ENCODE measurements around the gene VSIR.

VSIR gene

GRCh38 chr10:71769279-71769823, 4.0 kb downstream of the VSIR start:
- Histone ChIP-seq H3K4me1 (peaks cover 2% of the 10 kb centered on the region), H3K4me3 (no peak overlapping the region), H3K36me3 (replicated peaks) (no peaks in the 10 kb centered on the region), H3K9me3 (no peaks in the 10 kb centered on the region), H3K27me3 (ENCODE audit: low read depth) (no peaks in the 10 kb centered on the region)
- DNase-seq (ENCODE audit: low spot score in 2 of 2) = no peak
- in situ Hi-C loops (cut with MboI; ENCODE audit: low sequenced_read_pairs) = no loop called here

GRCh38 chr10:71767420-71768035, 5.8 kb downstream of the VSIR start:
- Histone ChIP-seq H3K27me3 (ENCODE audit: low read depth) (no peaks in the 10 kb centered on the region), H3K9me3 (no peaks in the 10 kb centered on the region), H3K4me1 (no peaks in the 10 kb centered on the region), H3K36me3 (replicated peaks) (no peaks in the 10 kb centered on the region), H3K4me3 (no peak overlapping the region)
- no peak for DNase-seq (ENCODE audit: low spot score in 2 of 2)
- in situ Hi-C loops (cut with MboI; ENCODE audit: low sequenced_read_pairs) = no loop called here

GRCh38 chr10:71766717-71767419, 6.5 kb downstream of the VSIR start:
- in situ Hi-C loops (cut with MboI; ENCODE audit: low sequenced_read_pairs) = no loop called here
- no peak for DNase-seq (ENCODE audit: low spot score in 2 of 2)
- H3K4me1 ChIP-seq = no peaks in the 10 kb centered on the region
- H3K27me3 ChIP-seq (ENCODE audit: low read depth) = no peaks in the 10 kb centered on the region
- no peaks in the 10 kb centered on the region for H3K9me3 ChIP-seq
- no peak overlapping the region for H3K4me3 ChIP-seq
- H3K36me3 ChIP-seq (replicated peaks) = no peaks in the 10 kb centered on the region

GRCh38 chr10:71765906-71766716, 7.2 kb downstream of the VSIR start:
- H3K36me3 ChIP-seq (replicated peaks) = no peaks in the 10 kb centered on the region
- in situ Hi-C loops (cut with MboI; ENCODE audit: low sequenced_read_pairs) = no loop called here
- no peaks in the 10 kb centered on the region for H3K27me3 ChIP-seq (ENCODE audit: low read depth)
- H3K4me3 ChIP-seq = no peak overlapping the region
- no peaks in the 10 kb centered on the region for H3K4me1 ChIP-seq
- no peak for DNase-seq (ENCODE audit: low spot score in 2 of 2)
- H3K9me3 ChIP-seq = no peaks in the 10 kb centered on the region

- Histone ChIP-seq H3K4me1 (no peaks in the 10 kb centered on the region), H3K27me3 (ENCODE audit: low read depth) (no peaks in the 10 kb centered on the region), H3K36me3 (replicated peaks) (no peaks in the 10 kb centered on the region), H3K9me3 (no peaks in the 10 kb centered on the region), H3K4me3 (no peak overlapping the region)
- no peak for DNase-seq (ENCODE audit: low spot score in 2 of 2)
- in situ Hi-C loops (cut with MboI; ENCODE audit: low sequenced_read_pairs) = no loop called here
These were observed 8.0 kb downstream of the VSIR start for GRCh38 chr10:71765176-71765904.

GRCh38 chr10:71763352-71764127, 9.8 kb downstream of the VSIR start:
- in situ Hi-C loops (cut with MboI; ENCODE audit: low sequenced_read_pairs) = no loop called here
- H3K4me1 ChIP-seq = no peaks in the 10 kb centered on the region
- H3K4me3 ChIP-seq = no peak overlapping the region
- no peak for DNase-seq (ENCODE audit: low spot score in 2 of 2)
- H3K36me3 ChIP-seq (replicated peaks) = no peaks in the 10 kb centered on the region
- no peaks in the 10 kb centered on the region for H3K9me3 ChIP-seq
- no peaks in the 10 kb centered on the region for H3K27me3 ChIP-seq (ENCODE audit: low read depth)

GRCh38 chr10:71762324-71762723, 11.0 kb downstream of the VSIR start:
- H3K9me3 ChIP-seq = no peaks in the 10 kb centered on the region
- DNase-seq (ENCODE audit: low spot score in 2 of 2) = no peak
- no peaks in the 10 kb centered on the region for H3K36me3 ChIP-seq (replicated peaks)
- H3K4me3 ChIP-seq = no peak overlapping the region
- in situ Hi-C loops (cut with MboI; ENCODE audit: low sequenced_read_pairs) = no loop called here
- H3K27me3 ChIP-seq (ENCODE audit: low read depth) = no peaks in the 10 kb centered on the region
- H3K4me1 ChIP-seq = no peaks in the 10 kb centered on the region

GRCh38 chr10:71761541-71762113, 11.7 kb downstream of the VSIR start:
- no peaks in the 10 kb centered on the region for H3K27me3 ChIP-seq (ENCODE audit: low read depth)
- H3K9me3 ChIP-seq = no peaks in the 10 kb centered on the region
- no peaks in the 10 kb centered on the region for H3K4me1 ChIP-seq
- H3K4me3 ChIP-seq = no peak overlapping the region
- in situ Hi-C loops (cut with MboI; ENCODE audit: low sequenced_read_pairs) = no loop called here
- DNase-seq (ENCODE audit: low spot score in 2 of 2) = no peak
- no peaks in the 10 kb centered on the region for H3K36me3 ChIP-seq (replicated peaks)

GRCh38 chr10:71761105-71761511, 12.2 kb downstream of the VSIR start:
- Histone ChIP-seq H3K4me1 (no peaks in the 10 kb centered on the region), H3K9me3 (no peaks in the 10 kb centered on the region), H3K36me3 (replicated peaks) (no peaks in the 10 kb centered on the region), H3K27me3 (ENCODE audit: low read depth) (no peaks in the 10 kb centered on the region), H3K4me3 (no peak overlapping the region)
- in situ Hi-C loops (cut with MboI; ENCODE audit: low sequenced_read_pairs) = no loop called here
- DNase-seq (ENCODE audit: low spot score in 2 of 2) = no peak

GRCh38 chr10:71757399-71757922, 15.9 kb downstream of the VSIR start:
- in situ Hi-C loops (cut with MboI; ENCODE audit: low sequenced_read_pairs) = no loop called here
- Histone ChIP-seq H3K4me3 (no peak overlapping the region), H3K36me3 (replicated peaks) (no peaks in the 10 kb centered on the region)

GRCh38 chr10:71756311-71757191, 16.8 kb downstream of the VSIR start:
- H3K4me3 ChIP-seq = no peak overlapping the region
- DNase-seq (ENCODE audit: low spot score in 2 of 2) = no peak
- no peaks in the 10 kb centered on the region for H3K4me1 ChIP-seq
- no peaks in the 10 kb centered on the region for H3K36me3 ChIP-seq (replicated peaks)
- H3K27me3 ChIP-seq (ENCODE audit: low read depth) = peaks cover 13% of the 10 kb centered on the region
- H3K9me3 ChIP-seq = no peaks in the 10 kb centered on the region
- in situ Hi-C loops (cut with MboI; ENCODE audit: low sequenced_read_pairs) = no loop called here

More at GRCh38 chr10:71757399-71757922, 15.9 kb downstream of the VSIR start:
- peaks cover 13% of the 10 kb centered on the region for H3K27me3 ChIP-seq (ENCODE audit: low read depth)
- no peak for DNase-seq (ENCODE audit: low spot score in 2 of 2)
- no peaks in the 10 kb centered on the region for H3K9me3 ChIP-seq
- no peaks in the 10 kb centered on the region for H3K4me1 ChIP-seq

Measured in HAP-1 (cell line).